Measurements from ENCODE around the gene RALGPS1.

- TF ChIP-seq RAD21 (IDR thresholded peaks at IDR 0.05 in 1 of 2, conservative IDR thresholded peaks at IDR 0.05 in 1 of 2; ENCODE audit: low read depth in 2 of 2, low read length in 2 of 2) (no peak), POLR2AphosphoS5 (IDR thresholded peaks at IDR 0.05; ENCODE audit: low read depth, low read length) (no peak), MAX (IDR thresholded peaks at IDR 0.05) (no peak), TAF1 (IDR thresholded peaks at IDR 0.05; ENCODE audit: low read depth, low read length) (no peak), CTCF (IDR thresholded peaks at IDR 0.05; ENCODE audit: control extremely low read depth in 1 of 3, insufficient read depth in 1 of 3, low read depth in 1 of 3, low read length in 3 of 3) (no peak), POLR2A (IDR thresholded peaks at IDR 0.05; ENCODE audit: control extremely low read depth in 1 of 2, low read depth in 2 of 2, low read length in 2 of 2) (no peak), EZH2 (IDR thresholded peaks at IDR 0.05; ENCODE audit: low read depth, low read length, severe bottlenecking) (no peak)
Observed at GRCh38 chr9:126959917-126960316, 45.3 kb downstream of the RALGPS1 start.

Data from H1 (cell line).